IMR-90 (cell line): ENCODE results near the gene MMRN2. TPM values are rescaled to one million over a fixed set of nuclear protein-coding genes. Genes with fewer than 3 reads are reported as not detected.

ENCODE experiments used
- ATAC-seq: fragments of 200-7000 bp; cut with Tn5 transposase; 2 replicates; pipeline ENCODE4 v1.9.1; 2020; ENCODE audit warnings: low read depth, mild to moderate bottlenecking, moderate library complexity
- BruUV-seq: library from RNA; stranded (reverse); fragments of 400-500 nt; replicated peaks from 2 replicates; lab custom pipeline; 2021; lab: Mats Ljungman, UMichigan
- CTCF ChIA-PET: fragments of 300-600 bp; formaldehyde crosslinking; extraction: SDS; loops from one replicate; lab custom pipeline; 2021; ENCODE audit warnings: antibody characterized with exemption; lab: Yijun Ruan, JAX
- POLR2A ChIA-PET: fragments of 300-600 bp; sonication (Branson Sonifier 250); formaldehyde crosslinking; loops from one replicate; lab custom pipeline; 2022; ENCODE audit warnings: antibody characterized with exemption; ENCODE audit not compliant: unreplicated experiment; lab: Charles Lee
- DNase-seq: peaks from one replicate; pipeline ENCODE4 v3.0.0; 2013
- H2AFZ ChIP-seq: replicated peaks from 2 replicates; pipeline ENCODE3; 2013; ENCODE audit warnings: low read length, mild to moderate bottlenecking; ENCODE audit not compliant: poor library complexity
- H2AK5ac ChIP-seq: 2 replicates; pipeline ENCODE4 v1.6.1; 2013; ENCODE audit warnings: low read depth, low read length, inconsistent platforms
- H2AK9ac ChIP-seq: replicated peaks from 2 replicates; pipeline ENCODE3; 2013; ENCODE audit warnings: mild to moderate bottlenecking, low read depth, low read length, moderate library complexity; ENCODE audit not compliant: poor library complexity
- H2BK120ac ChIP-seq: 2 replicates; pipeline ENCODE4 v1.6.1; 2013; ENCODE audit warnings: low read depth, low read length, inconsistent platforms
- H2BK15ac ChIP-seq: 3 replicates; pipeline ENCODE4 v1.6.1; 2013; ENCODE audit warnings: low read depth, low read length, inconsistent platforms
- H2BK20ac ChIP-seq: 2 replicates; pipeline ENCODE4 v1.6.1; 2013; ENCODE audit warnings: low read depth, mild to moderate bottlenecking, inconsistent platforms, low read length, moderate library complexity
- H2BK5ac ChIP-seq: 2 replicates; pipeline ENCODE4 v1.6.1; 2013; ENCODE audit warnings: mild to moderate bottlenecking, low read depth, low read length, inconsistent platforms; ENCODE audit not compliant: poor library complexity, severe bottlenecking
- H3K14ac ChIP-seq: replicated peaks from 2 replicates; pipeline ENCODE4 v1.6.1; 2013; ENCODE audit warnings: low read depth, low read length, inconsistent platforms
- H3K18ac ChIP-seq: 2 replicates; pipeline ENCODE4 v1.6.1; 2013; ENCODE audit warnings: low read depth, low read length, control low read depth
- H3K23ac ChIP-seq: 2 replicates; pipeline ENCODE4 v1.6.1; 2013; ENCODE audit warnings: low read depth, low read length, inconsistent platforms
- H3K27ac ChIP-seq: 2 replicates; pipeline ENCODE4 v1.5.1; 2013; ENCODE audit warnings: mild to moderate bottlenecking, control low read depth, low read length; ENCODE audit not compliant: insufficient read depth
- H3K27me3 ChIP-seq: 2 replicates; pipeline ENCODE4 v1.6.1; 2013; ENCODE audit warnings: low read length; ENCODE audit not compliant: control insufficient read depth, insufficient read depth
- H3K36me3 ChIP-seq: 2 replicates; pipeline ENCODE4 v1.6.1; 2013; ENCODE audit warnings: low read length, mixed read lengths; ENCODE audit not compliant: control insufficient read depth, insufficient read depth
- H3K4ac ChIP-seq: 2 replicates; pipeline ENCODE4 v1.6.1; 2013; ENCODE audit warnings: low read depth, low read length, inconsistent platforms
- H3K4me1 ChIP-seq: 2 replicates; pipeline ENCODE4 v1.6.1; 2013; ENCODE audit warnings: low read length, mixed read lengths; ENCODE audit not compliant: control insufficient read depth, insufficient read depth
- H3K4me2 ChIP-seq: 2 replicates; pipeline ENCODE4 v1.6.1; 2013; ENCODE audit warnings: low read depth, mild to moderate bottlenecking, control low read depth, low read length, moderate library complexity
- H3K4me3 ChIP-seq: 2 replicates; pipeline ENCODE4 v1.5.1; 2013; ENCODE audit warnings: low read depth, mild to moderate bottlenecking, control low read depth, low read length, moderate library complexity; ENCODE audit not compliant: insufficient read depth
- H3K56ac ChIP-seq: 2 replicates; pipeline ENCODE4 v1.6.1; 2013; ENCODE audit warnings: low read length, inconsistent platforms; ENCODE audit not compliant: insufficient read depth; ENCODE audit errors: extremely low read depth
- H3K79me1 ChIP-seq, 2 experiments: 2 replicates each; pipeline ENCODE4 v1.6.1; 2013; ENCODE audit warnings: low read length in 2 of 2, inconsistent platforms in 1 of 2, low read depth in 1 of 2
- H3K9ac ChIP-seq: 2 replicates; pipeline ENCODE4 v1.6.1; 2013; ENCODE audit warnings: low read depth, low read length, control low read depth
- H3K9me1 ChIP-seq: 2 replicates; pipeline ENCODE4 v1.6.1; 2013; ENCODE audit warnings: low read length, inconsistent platforms; ENCODE audit not compliant: insufficient read depth
- H3K9me3 ChIP-seq: 2 replicates; pipeline ENCODE4 v1.6.1; 2013; ENCODE audit warnings: low read length; ENCODE audit not compliant: control insufficient read depth, insufficient read depth
- H4K20me1 ChIP-seq: 2 replicates; pipeline ENCODE4 v1.6.1; 2013; ENCODE audit warnings: low read length, inconsistent platforms; ENCODE audit not compliant: insufficient read depth
- H4K5ac ChIP-seq: 2 replicates; pipeline ENCODE4 v1.6.1; 2013; ENCODE audit warnings: mild to moderate bottlenecking, low read depth, low read length, control low read depth
- H4K8ac ChIP-seq, 2 experiments: 2 replicates each; pipeline ENCODE4 v1.6.1; 2013; ENCODE audit warnings: low read depth in 2 of 2, low read length in 2 of 2, control low read depth in 1 of 2, inconsistent platforms in 1 of 2
- H4K91ac ChIP-seq: 2 replicates; pipeline ENCODE4 v1.6.1; 2013; ENCODE audit warnings: low read depth, low read length, inconsistent platforms; ENCODE audit not compliant: insufficient read depth
- BHLHE40 ChIP-seq: fragments of 150-350 bp; IDR thresholded peaks from 2 replicates; pipeline ENCODE4 v1.6.1; 2016; ENCODE audit warnings: mild to moderate bottlenecking, low read depth, low read length
- CEBPB ChIP-seq: IDR thresholded peaks from 2 replicates; pipeline ENCODE4 v1.6.1; 2012; ENCODE audit warnings: low read depth, low read length, improper control_type of control experiment
- CHD1 ChIP-seq: IDR thresholded peaks from 2 replicates; pipeline ENCODE4 v1.6.1; 2012; ENCODE audit warnings: low read depth, low read length, improper control_type of control experiment
- CTCF ChIP-seq: conservative IDR thresholded peaks from 2 replicates; pipeline ENCODE4 v1.5.1; 2012; ENCODE audit warnings: mild to moderate bottlenecking, low read depth, low read length, improper control_type of control experiment
- ELK1 ChIP-seq: fragments of 150-350 bp; IDR thresholded peaks from 2 replicates; pipeline ENCODE4 v1.6.1; 2016; ENCODE audit warnings: low read depth, mild to moderate bottlenecking, low read length, moderate library complexity, borderline replicate concordance
- FOS ChIP-seq: fragments of 150-350 bp; IDR thresholded peaks from 2 replicates; pipeline ENCODE4 v1.6.1; 2016; ENCODE audit warnings: low read depth, low read length
- MAZ ChIP-seq: IDR thresholded peaks from 2 replicates; pipeline ENCODE4 v1.6.1; 2012; ENCODE audit warnings: low read depth, mild to moderate bottlenecking, low read length, improper control_type of control experiment, moderate library complexity, borderline replicate concordance
- MXI1 ChIP-seq: IDR thresholded peaks from 2 replicates; pipeline ENCODE4 v1.6.1; 2012; ENCODE audit warnings: low read depth, mild to moderate bottlenecking, low read length, moderate library complexity, borderline replicate concordance
- NFE2L2 ChIP-seq: fragments of 150-350 bp; IDR thresholded peaks from 2 replicates; pipeline ENCODE4 v1.6.1; 2016; ENCODE audit warnings: low read depth, mild to moderate bottlenecking, low read length
- POLR2A ChIP-seq: IDR thresholded peaks from 2 replicates; pipeline ENCODE4 v1.6.1; 2012; ENCODE audit warnings: mild to moderate bottlenecking, low read depth, low read length
- RAD21 ChIP-seq: IDR thresholded peaks from 2 replicates; pipeline ENCODE4 v1.6.1; 2012; ENCODE audit warnings: low read length, improper control_type of control experiment
- RFX5 ChIP-seq: IDR thresholded peaks from 2 replicates; pipeline ENCODE4 v1.8.0; 2012; ENCODE audit warnings: low read depth, mild to moderate bottlenecking, low read length, moderate library complexity
- SMC3 ChIP-seq: fragments of 150-350 bp; IDR thresholded peaks from 2 replicates; pipeline ENCODE4 v1.6.1; 2016; ENCODE audit warnings: low read depth, mild to moderate bottlenecking, antibody characterized with exemption, low read length, moderate library complexity
- USF2 ChIP-seq: fragments of 150-350 bp; IDR thresholded peaks from 2 replicates; pipeline ENCODE4 v1.6.1; 2017; ENCODE audit warnings: mild to moderate bottlenecking, antibody characterized with exemption, low read length, low read depth
- WGBS, 2 experiments: methylation state at CpG; one replicate each; pipeline versions ENCODE4 v1.1.5 to v1.1.7; 2013; ENCODE audit warnings: missing lambda C conversion rate in 2 of 2; ENCODE audit not compliant: insufficient read length in 1 of 2; ENCODE audit errors: extremely low coverage in 2 of 2; 5-methylcytosine and 5-hydroxymethylcytosine counted together
- dilution Hi-C: fragments of 300-500 bp; cut with HindIII; formaldehyde crosslinking; loops from one replicate; pipeline ENCODE4 v1.14.3; 2018; ENCODE audit warnings: low sequenced_read_pairs; ENCODE audit not compliant: unreplicated experiment
- in situ Hi-C: fragments of 300-500 bp; cut with MboI; formaldehyde crosslinking; loops from 3 replicates; pipeline ENCODE4 v1.14.3; 2019; ENCODE audit warnings: low sequenced_read_pairs, inconsistent platforms, mixed read lengths
- intact Hi-C: fragments of 100-400 bp; cut with micrococcal nuclease; formaldehyde crosslinking; loops from 2 replicates; pipeline ENCODE4 v1.10.0; 2022
- polyA plus RNA-seq, 3 experiments: library from polyadenylated mRNA; depleted of rRNA; stranded (reverse); fragments of >200 nt; gene quantifications; 2 replicates each; pipeline ENCODE4 v1.2.3, GENCODE V29; 2012; ENCODE audit warnings: low replicate concordance in 1 of 3
- total RNA-seq: library from RNA; depleted of rRNA; stranded (reverse); fragments of >200 nt; gene quantifications from 2 replicates; pipeline ENCODE4 v1.2.3, GENCODE V29; 2012

The MMRN2 gene
- total and polyA plus RNA-seq, 2 of the 4 experiments (the other 2 are of a cell fraction) = 1.6 to 1.8 TPM

- no peak overlapping the region for H3K18ac ChIP-seq
- ATAC-seq = no peak
- DNase-seq = no peak
- no peak overlapping the region for H2BK5ac ChIP-seq
- no peak overlapping the region for H4K8ac ChIP-seq
- intact Hi-C loops (no loop called here), dilution Hi-C loops (no loop called here), in situ Hi-C loops (loop anchor here (25.0 kb wide), 1 partner anchor 378 kb away; the partner anchor contains the start of gene WAPL)
- no peak overlapping the region for H3K27ac ChIP-seq
- H3K27me3 ChIP-seq = no peaks in the 10 kb centered on the region
- no peak overlapping the region for H4K5ac ChIP-seq
- H3K36me3 ChIP-seq = peaks cover 5% of the 10 kb centered on the region; the same call in 1 of the 2 replicates
- H2BK15ac ChIP-seq = no peak overlapping the region
- TF ChIP-seq CHD1 (no peak), MXI1 (no peak), CEBPB (no peak), BHLHE40 (no peak), SMC3 (no peak), NFE2L2 (no peak), FOS (no peak), USF2 (no peak), RFX5 (no peak), RAD21 (no peak), CTCF (no peak), MAZ (no peak), POLR2A (no peak), ELK1 (no peak)
- H2AK5ac ChIP-seq = no peak overlapping the region
- no peak overlapping the region for H2AK9ac ChIP-seq
- POLR2A ChIA-PET = no interaction called here
- CTCF ChIA-PET = interaction anchor here (0.6 to 0.7 kb wide), 2 partner anchors 18 to 126 kb away, joined by 3 read pairs; no protein-coding TSS in a partner anchor
- H2BK20ac ChIP-seq = no peak overlapping the region
- H3K4ac ChIP-seq = no peak overlapping the region
- no peak overlapping the region for H3K9ac ChIP-seq
- no peaks in the 10 kb centered on the region; the same call in none of the 2 replicates for H3K4me1 ChIP-seq
- no peak overlapping the region for H3K23ac ChIP-seq
- no CpG with 5 or more reads among the region's 3 CpGs for WGBS, 2 experiments
- no peak overlapping the region for H2BK120ac ChIP-seq
- H3K14ac ChIP-seq = no peak overlapping the region
- H3K79me1 ChIP-seq = peaks cover 27 to 55% of the 10 kb centered on the region in 2 experiments
- H3K9me3 ChIP-seq = no peaks in the 10 kb centered on the region
- no peaks in the 10 kb centered on the region; the same call in 1 of the 2 replicates for H4K20me1 ChIP-seq
- H3K9me1 ChIP-seq = peaks cover 5% of the 10 kb centered on the region
- H3K56ac ChIP-seq = no peak overlapping the region
- no peak overlapping the region for H2AFZ ChIP-seq
- H3K4me3 ChIP-seq = no peak overlapping the region
- BruUV-seq = no TSS peak
- H4K91ac ChIP-seq = no peak overlapping the region
- no peak overlapping the region for H3K4me2 ChIP-seq
These were observed 67.4 kb downstream of the MMRN2 start for GRCh38 chr10:86889997-86890396.
